Glomerular visceral epithelial cell (primary cell): ENCODE data around the gene COLQ.
"Not testable (repeated sequence)": the region's sequence is repeated elsewhere in the genome, so short reads cannot be mapped to it uniquely, and the experiment has no call there.

ENCODE experiments used
- DNase-seq: peaks from one replicate; pipeline ENCODE4 v3.0.0-alpha.2; 2016; ENCODE audit errors: extremely low spot score

Gene COLQ

DNA sequence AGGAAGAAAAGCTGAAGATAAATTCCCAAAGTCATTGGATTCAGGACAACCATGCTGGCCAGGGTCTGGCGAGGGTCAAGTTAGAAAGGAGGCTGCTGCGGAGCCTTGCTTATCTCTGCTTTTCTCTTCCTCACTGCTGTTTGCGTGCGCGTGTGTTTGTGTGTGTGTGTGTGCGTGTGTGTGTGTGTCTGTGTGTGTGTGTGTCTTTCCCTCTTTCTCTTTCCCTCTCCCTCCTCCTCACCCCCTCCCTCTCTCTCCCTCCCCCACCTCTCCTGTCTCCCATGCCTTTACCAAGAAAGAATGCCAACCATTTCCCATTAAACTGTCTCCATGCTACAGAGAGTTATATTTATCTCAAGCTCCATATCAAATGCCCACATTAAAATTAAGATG lies at the start of gene COLQ:
COLQ (minus strand) TSS at position 134 of the 393 bp plus-strand sequence; CDS start at position 53, 81 bp downstream.
- no peak for DNase-seq

DNA sequence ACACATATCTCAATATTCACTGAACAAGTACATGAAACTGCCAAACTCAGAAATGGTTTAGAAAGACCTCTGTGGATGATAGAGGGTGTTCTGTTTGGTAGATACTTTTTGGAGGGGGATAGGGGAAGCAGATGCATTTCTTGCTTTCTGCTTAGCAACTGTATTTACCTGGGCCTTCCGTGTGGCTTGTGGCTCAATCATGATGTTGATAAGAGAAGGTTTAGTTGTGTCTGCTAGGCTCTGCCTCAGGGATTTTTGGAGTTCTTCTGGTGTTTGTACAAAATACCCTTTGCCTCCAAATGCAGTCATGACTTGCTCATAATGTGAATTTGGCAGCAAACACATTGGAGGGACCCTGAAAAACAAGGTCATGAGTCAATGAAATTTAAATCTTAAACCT lies 41.7 kb upstream of the COLQ start:
- DNase-seq = no peak

DNA sequence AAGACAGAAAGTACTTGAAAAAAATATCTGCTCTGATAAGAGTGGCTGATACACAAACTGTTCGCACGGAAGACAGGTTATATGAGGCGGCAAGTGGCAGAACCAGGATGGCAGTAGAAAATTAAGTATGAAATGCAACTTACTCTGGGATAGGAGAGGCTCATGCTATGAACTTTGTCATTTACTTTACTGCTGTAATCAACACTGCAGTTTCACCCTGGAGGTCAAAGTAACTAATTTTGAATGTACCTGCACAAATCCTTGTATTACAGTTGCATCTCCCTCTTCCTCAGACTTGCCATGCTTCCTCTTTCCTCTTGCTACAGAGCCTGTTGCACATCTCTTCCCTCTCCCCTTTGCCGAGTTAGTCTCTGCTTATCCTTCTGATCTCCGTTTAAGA lies 41.1 kb upstream of the COLQ start:
- DNase-seq = no peak

GRCh38 chr3:15558581-15558980 lies 37.1 kb upstream of the COLQ start:
- no peak for DNase-seq

GRCh38 chr3:15557511-15557946 lies 36.0 kb upstream of the COLQ start:
- peak; percentile 78 for DNase-seq

DNA sequence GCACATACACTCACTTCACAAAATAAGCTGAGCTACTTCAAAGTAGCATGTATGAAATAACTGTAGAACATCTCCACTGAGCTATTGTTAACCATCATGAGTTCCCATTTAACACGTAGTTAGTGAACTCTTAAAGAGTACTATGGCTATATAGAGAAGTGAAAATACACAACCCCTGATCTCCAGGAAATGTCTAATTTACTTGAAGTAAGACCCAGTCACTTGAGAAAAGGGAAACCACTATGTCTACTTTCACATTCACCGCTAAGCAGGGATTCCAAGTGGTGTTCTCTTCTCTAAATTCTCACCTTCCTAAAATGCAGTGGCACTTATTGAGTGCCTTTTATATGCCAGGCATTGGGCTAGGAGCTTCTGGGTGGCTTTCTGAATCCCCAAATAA lies 35.0 kb upstream of the COLQ start:
- no peak for DNase-seq

DNA sequence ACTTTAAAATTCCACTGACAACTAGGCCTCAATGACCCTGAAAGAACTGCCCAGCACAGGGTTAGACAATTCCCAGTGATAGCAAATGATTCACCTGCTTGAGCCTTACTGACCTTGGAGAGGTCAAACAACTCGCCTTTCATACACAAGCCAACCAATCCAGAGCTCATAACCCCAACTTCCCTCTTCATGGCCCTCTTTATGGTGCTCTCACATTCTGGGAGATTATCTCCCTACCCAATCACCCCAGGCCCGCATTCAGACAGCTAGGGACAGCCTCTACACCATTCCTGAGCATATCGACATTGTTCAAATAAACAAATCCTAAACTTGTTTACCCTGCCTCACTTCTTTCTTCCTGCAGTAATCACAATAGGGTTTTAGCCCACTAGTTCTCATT lies 32.2 kb upstream of the COLQ start:
- no peak for DNase-seq

GRCh38 chr3:15551902-15552301 lies 30.4 kb upstream of the COLQ start:
- no peak for DNase-seq

DNA sequence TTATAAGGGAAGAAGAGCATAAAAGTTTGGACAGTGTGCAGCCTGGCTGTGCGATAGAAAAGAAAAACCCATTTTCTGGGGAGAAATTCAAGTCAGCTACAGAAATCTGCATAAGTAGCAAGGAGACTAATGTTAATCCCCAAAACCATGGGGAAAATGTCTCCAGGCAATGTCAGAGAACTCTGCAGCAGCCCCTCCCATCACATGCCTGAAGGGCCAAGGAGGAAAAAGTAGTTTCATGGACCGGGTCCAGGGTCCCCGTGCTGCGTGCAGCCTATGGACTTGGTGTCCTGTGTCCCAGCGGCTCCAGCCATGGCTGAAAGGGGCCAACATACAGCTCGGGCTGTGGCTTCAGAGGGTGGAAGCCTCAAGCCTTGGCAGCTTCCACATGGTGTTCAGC lies 28.3 kb upstream of the COLQ start:
- DNase-seq = no peak

- no peak for DNase-seq
Measured at GRCh38 chr3:15542614-15543013, 21.1 kb upstream of the COLQ start.

- DNase-seq = no peak
Measured at GRCh38 chr3:15541371-15541770, 19.9 kb upstream of the COLQ start.

DNA sequence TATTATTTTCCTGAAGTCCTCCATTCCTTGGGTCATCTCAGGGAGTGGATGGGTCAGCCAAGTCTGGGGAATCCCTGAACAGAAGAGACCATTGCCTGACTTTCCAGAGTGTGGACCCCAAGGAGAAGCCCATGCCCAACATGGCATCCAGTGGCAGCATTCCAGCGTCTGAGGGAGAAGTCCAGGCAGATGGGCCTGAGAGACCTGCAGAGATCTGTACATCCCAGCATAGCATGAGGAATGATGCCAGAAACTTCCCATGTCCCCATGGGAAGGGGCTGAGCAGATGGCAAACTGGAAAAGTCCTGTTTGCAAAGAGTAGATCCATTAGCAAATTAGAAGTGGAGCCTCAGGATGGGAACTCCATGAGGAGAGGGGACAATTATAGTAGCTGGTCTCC lies 17.6 kb upstream of the COLQ start:
- DNase-seq = no peak

GRCh38 chr3:15538345-15538744 lies 16.8 kb upstream of the COLQ start:
- DNase-seq = no peak

GRCh38 chr3:15536856-15537255 lies 15.3 kb upstream of the COLQ start:
- no peak for DNase-seq

DNA sequence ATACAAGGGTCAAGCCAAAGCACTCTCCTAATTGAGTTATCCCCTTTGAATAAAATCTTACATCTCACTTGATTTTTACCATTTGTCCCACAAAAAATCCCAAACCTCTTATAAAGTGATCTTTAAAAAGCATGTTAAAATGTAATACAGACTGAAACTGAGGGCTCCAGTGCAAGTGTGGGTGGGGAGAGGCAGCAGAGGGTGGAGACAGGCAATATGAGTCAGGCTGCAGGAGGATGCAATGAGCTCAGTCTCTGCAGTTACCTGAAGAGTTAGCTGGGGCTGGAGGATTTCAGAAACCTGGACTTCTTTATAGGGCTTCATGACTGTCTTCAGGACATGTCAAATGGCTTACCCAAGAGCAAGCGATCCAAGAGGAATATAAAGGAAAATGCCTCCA lies 14.2 kb upstream of the COLQ start:
- DNase-seq = no peak

DNA sequence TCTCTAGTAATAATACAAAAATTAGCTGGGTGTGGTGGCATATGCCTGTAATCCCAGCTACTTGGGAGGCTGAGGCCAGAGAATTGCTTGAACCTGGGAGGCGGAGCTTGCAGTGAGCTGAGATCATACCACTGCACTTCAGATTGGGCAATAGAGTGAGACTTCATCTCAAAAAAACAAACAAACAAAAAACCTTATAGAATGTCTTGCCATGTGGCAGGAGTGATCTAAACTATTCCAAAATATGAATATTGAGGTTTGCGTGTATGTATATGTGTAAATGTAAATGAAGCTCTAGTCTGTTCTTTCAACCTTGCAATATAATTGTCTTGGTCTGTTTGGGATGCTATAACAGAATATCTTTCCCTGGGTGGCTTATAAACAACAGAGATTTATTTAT lies 11.1 kb upstream of the COLQ start:
- not testable (repeated sequence) for DNase-seq

DNA sequence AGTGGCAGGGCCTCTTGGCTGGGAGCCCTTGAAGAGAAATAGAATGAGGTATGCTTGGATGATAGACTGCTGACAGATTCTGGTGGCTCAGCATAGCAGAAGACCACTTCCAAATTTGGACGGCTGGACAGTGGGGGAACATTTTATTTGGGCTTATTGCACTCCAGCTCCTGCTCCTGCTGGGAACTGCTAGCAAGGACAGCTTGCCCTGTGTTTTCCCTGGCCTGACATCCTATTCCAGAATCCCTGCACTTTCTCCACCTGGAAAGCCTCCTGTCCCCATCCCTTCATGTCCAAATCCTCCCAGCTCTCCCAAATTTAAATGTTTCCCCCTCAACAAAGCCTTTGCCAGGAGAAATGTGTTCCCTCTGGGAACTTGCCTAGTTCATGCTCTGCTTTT lies 9.8 kb upstream of the COLQ start:
- DNase-seq = no peak

DNA sequence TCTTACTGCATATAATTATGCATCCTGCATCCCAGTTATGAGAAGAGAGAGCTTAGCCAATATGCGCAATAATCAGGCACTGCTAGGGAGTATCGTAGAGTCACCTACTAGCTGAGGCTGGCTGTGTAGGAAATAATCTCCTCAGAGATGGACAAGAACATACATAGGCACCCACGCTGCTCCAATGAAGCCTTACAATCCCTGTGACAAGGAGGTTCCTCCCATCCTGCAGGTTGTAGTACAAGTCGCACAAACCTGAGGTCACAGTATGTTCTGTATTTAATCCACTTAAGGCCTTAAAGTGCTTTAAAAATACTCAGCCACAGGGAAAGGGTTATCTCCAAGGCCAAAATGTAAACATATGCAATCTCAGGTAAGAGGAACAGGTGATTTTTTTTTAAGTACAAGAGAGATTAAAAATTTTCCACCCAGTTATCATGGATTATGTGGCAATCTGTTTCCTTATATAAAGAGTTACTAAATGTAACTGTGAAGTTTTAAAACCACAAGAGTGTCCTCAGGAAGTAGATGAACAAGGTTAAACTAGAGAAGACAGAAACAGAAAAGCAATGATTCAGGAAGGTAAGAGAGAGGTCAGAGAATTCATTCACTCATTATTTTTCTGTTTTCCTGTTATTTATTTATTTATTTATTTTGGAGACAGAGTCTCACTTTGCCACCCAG lies 7.5 kb upstream of the COLQ start:
- DNase-seq = no peak

GRCh38 chr3:15527031-15527459 lies 5.5 kb upstream of the COLQ start:
- no peak for DNase-seq

- no peak for DNase-seq
Measured at GRCh38 chr3:15525790-15526189, 4.3 kb upstream of the COLQ start.

GRCh38 chr3:15523660-15524417 lies 2.3 kb upstream of the COLQ start:
- no peak for DNase-seq

GRCh38 chr3:15522016-15522415 lies 510 bp upstream of the COLQ start:
- no peak for DNase-seq

- DNase-seq = no peak
Measured at GRCh38 chr3:15520804-15521572, 518 bp downstream of the COLQ start.
